ENCODE measurements around the gene LRIT1.

Gene LRIT1

GRCh38 chr10:84254552-84255478 lies 13.5 kb upstream of the LRIT1 start:
- Histone ChIP-seq H3K27ac (ENCODE audit: low read depth, low read length) (no peak overlapping the region), H3K4me3 (ENCODE audit: low read depth in 1 of 2, low read length in 2 of 2) (no peak overlapping the region), H3K4me1 (ENCODE audit: control insufficient read depth in 1 of 2, insufficient read depth in 2 of 2, low read length in 2 of 2) (no peaks in the 10 kb centered on the region), H3K36me3 (ENCODE audit: control insufficient read depth in 1 of 2, insufficient read depth in 2 of 2, low read length in 2 of 2) (no peaks in the 10 kb centered on the region), H3K9ac (ENCODE audit: low read depth in 1 of 2, low read length in 2 of 2) (no peak overlapping the region), H3K9me3 (ENCODE audit: control insufficient read depth in 1 of 2, low read length in 2 of 2) (no peaks in the 10 kb centered on the region), H3K27me3 (ENCODE audit: control insufficient read depth in 1 of 2, insufficient read depth in 2 of 2, low read length in 2 of 2) (no peaks in the 10 kb centered on the region)

GRCh38 chr10:84248794-84249193 lies 7.4 kb upstream of the LRIT1 start:
- Histone ChIP-seq H3K4me3 (ENCODE audit: low read depth in 1 of 2, low read length in 2 of 2) (no peak overlapping the region), H3K9me3 (ENCODE audit: control insufficient read depth in 1 of 2, low read length in 2 of 2) (no peaks in the 10 kb centered on the region), H3K36me3 (ENCODE audit: control insufficient read depth in 1 of 2, insufficient read depth in 2 of 2, low read length in 2 of 2) (no peaks in the 10 kb centered on the region), H3K27me3 (ENCODE audit: control insufficient read depth in 1 of 2, insufficient read depth in 2 of 2, low read length in 2 of 2) (no peaks in the 10 kb centered on the region), H3K9ac (ENCODE audit: low read depth in 1 of 2, low read length in 2 of 2) (no peak overlapping the region), H3K4me1 (ENCODE audit: control insufficient read depth in 1 of 2, insufficient read depth in 2 of 2, low read length in 2 of 2) (no peaks in the 10 kb centered on the region), H3K27ac (ENCODE audit: low read depth, low read length) (no peak overlapping the region)

GRCh38 chr10:84247496-84247895 lies 6.2 kb upstream of the LRIT1 start:
- Histone ChIP-seq H3K9ac (ENCODE audit: low read depth in 1 of 2, low read length in 2 of 2) (no peak overlapping the region), H3K4me3 (ENCODE audit: low read depth in 1 of 2, low read length in 2 of 2) (no peak overlapping the region), H3K4me1 (ENCODE audit: control insufficient read depth in 1 of 2, insufficient read depth in 2 of 2, low read length in 2 of 2) (no peaks in the 10 kb centered on the region), H3K9me3 (ENCODE audit: control insufficient read depth in 1 of 2, low read length in 2 of 2) (no peaks in the 10 kb centered on the region), H3K36me3 (ENCODE audit: control insufficient read depth in 1 of 2, insufficient read depth in 2 of 2, low read length in 2 of 2) (no peaks in the 10 kb centered on the region), H3K27ac (ENCODE audit: low read depth, low read length) (no peak overlapping the region), H3K27me3 (ENCODE audit: control insufficient read depth in 1 of 2, insufficient read depth in 2 of 2, low read length in 2 of 2) (no peaks in the 10 kb centered on the region)

- Histone ChIP-seq H3K4me1 (ENCODE audit: control insufficient read depth in 1 of 2, insufficient read depth in 2 of 2, low read length in 2 of 2) (no peaks in the 10 kb centered on the region), H3K9ac (ENCODE audit: low read depth in 1 of 2, low read length in 2 of 2) (no peak within 1 kb of the TSS), H3K9me3 (ENCODE audit: control insufficient read depth in 1 of 2, low read length in 2 of 2) (no peaks in the 10 kb centered on the region), H3K27ac (ENCODE audit: low read depth, low read length) (no peak within 1 kb of the TSS), H3K36me3 (ENCODE audit: control insufficient read depth in 1 of 2, insufficient read depth in 2 of 2, low read length in 2 of 2) (no peaks in the 10 kb centered on the region), H3K27me3 (ENCODE audit: control insufficient read depth in 1 of 2, insufficient read depth in 2 of 2, low read length in 2 of 2) (no peaks in the 10 kb centered on the region), H3K4me3 (ENCODE audit: low read depth in 1 of 2, low read length in 2 of 2) (peak within 1 kb of the TSS in 1 of 2 donors; percentile 3)
Measured at GRCh38 chr10:84244651-84245270, 3.4 kb upstream of the LRIT1 start, which contains the start of gene RGR. RGR (plus strand) TSS chr10:84245053; CDS start chr10:84245091, 38 bp downstream.

- no peak overlapping the region for H3K27ac ChIP-seq (ENCODE audit: low read depth, low read length)
- no peak overlapping the region for H3K4me3 ChIP-seq (ENCODE audit: low read depth in 1 of 2, low read length in 2 of 2)
Measured at GRCh38 chr10:84243759-84244158, 2.4 kb upstream of the LRIT1 start.

GRCh38 chr10:84238909-84239308 lies 2.4 kb downstream of the LRIT1 start:
- Histone ChIP-seq H3K9ac (ENCODE audit: low read depth in 1 of 2, low read length in 2 of 2) (no peak overlapping the region), H3K9me3 (ENCODE audit: control insufficient read depth in 1 of 2, low read length in 2 of 2) (no peaks in the 10 kb centered on the region), H3K4me1 (ENCODE audit: control insufficient read depth in 1 of 2, insufficient read depth in 2 of 2, low read length in 2 of 2) (no peaks in the 10 kb centered on the region), H3K27me3 (ENCODE audit: control insufficient read depth in 1 of 2, insufficient read depth in 2 of 2, low read length in 2 of 2) (no peaks in the 10 kb centered on the region), H3K36me3 (ENCODE audit: control insufficient read depth in 1 of 2, insufficient read depth in 2 of 2, low read length in 2 of 2) (no peaks in the 10 kb centered on the region), H3K27ac (ENCODE audit: low read depth, low read length) (no peak overlapping the region), H3K4me3 (ENCODE audit: low read depth in 1 of 2, low read length in 2 of 2) (no peak overlapping the region)

More at GRCh38 chr10:84243759-84244158, 2.4 kb upstream of the LRIT1 start:
- Histone ChIP-seq H3K9ac (ENCODE audit: low read depth in 1 of 2, low read length in 2 of 2) (no peak overlapping the region), H3K4me1 (ENCODE audit: control insufficient read depth in 1 of 2, insufficient read depth in 2 of 2, low read length in 2 of 2) (no peaks in the 10 kb centered on the region), H3K36me3 (ENCODE audit: control insufficient read depth in 1 of 2, insufficient read depth in 2 of 2, low read length in 2 of 2) (no peaks in the 10 kb centered on the region), H3K27me3 (ENCODE audit: control insufficient read depth in 1 of 2, insufficient read depth in 2 of 2, low read length in 2 of 2) (no peaks in the 10 kb centered on the region), H3K9me3 (ENCODE audit: control insufficient read depth in 1 of 2, low read length in 2 of 2) (no peaks in the 10 kb centered on the region)

- no peak overlapping the region for H3K4me3 ChIP-seq (ENCODE audit: low read depth in 1 of 2, low read length in 2 of 2)
Measured at GRCh38 chr10:84237199-84238051, 3.9 kb downstream of the LRIT1 start.

GRCh38 chr10:84236807-84237198 lies 4.5 kb downstream of the LRIT1 start:
- H3K9me3 ChIP-seq (ENCODE audit: control insufficient read depth in 1 of 2, low read length in 2 of 2), result no peaks in the 10 kb centered on the region
- no peaks in the 10 kb centered on the region for H3K4me1 ChIP-seq (ENCODE audit: control insufficient read depth in 1 of 2, insufficient read depth in 2 of 2, low read length in 2 of 2)
- H3K27me3 ChIP-seq (ENCODE audit: control insufficient read depth in 1 of 2, insufficient read depth in 2 of 2, low read length in 2 of 2), result no peaks in the 10 kb centered on the region
- no peaks in the 10 kb centered on the region for H3K36me3 ChIP-seq (ENCODE audit: control insufficient read depth in 1 of 2, insufficient read depth in 2 of 2, low read length in 2 of 2)
- H3K4me3 ChIP-seq (ENCODE audit: low read depth in 1 of 2, low read length in 2 of 2), result no peak overlapping the region
- no peak overlapping the region for H3K9ac ChIP-seq (ENCODE audit: low read depth in 1 of 2, low read length in 2 of 2)
- no peak overlapping the region for H3K27ac ChIP-seq (ENCODE audit: low read depth, low read length)

More at GRCh38 chr10:84237199-84238051, 3.9 kb downstream of the LRIT1 start:
- no peak overlapping the region for H3K27ac ChIP-seq (ENCODE audit: low read depth, low read length)
- H3K9me3 ChIP-seq (ENCODE audit: control insufficient read depth in 1 of 2, low read length in 2 of 2), result no peaks in the 10 kb centered on the region
- H3K36me3 ChIP-seq (ENCODE audit: control insufficient read depth in 1 of 2, insufficient read depth in 2 of 2, low read length in 2 of 2), result no peaks in the 10 kb centered on the region
- H3K9ac ChIP-seq (ENCODE audit: low read depth in 1 of 2, low read length in 2 of 2), result no peak overlapping the region
- H3K4me1 ChIP-seq (ENCODE audit: control insufficient read depth in 1 of 2, insufficient read depth in 2 of 2, low read length in 2 of 2), result no peaks in the 10 kb centered on the region
- H3K27me3 ChIP-seq (ENCODE audit: control insufficient read depth in 1 of 2, insufficient read depth in 2 of 2, low read length in 2 of 2), result no peaks in the 10 kb centered on the region

- no peaks in the 10 kb centered on the region for H3K27me3 ChIP-seq (ENCODE audit: control insufficient read depth in 1 of 2, insufficient read depth in 2 of 2, low read length in 2 of 2)
- no peaks in the 10 kb centered on the region for H3K36me3 ChIP-seq (ENCODE audit: control insufficient read depth in 1 of 2, insufficient read depth in 2 of 2, low read length in 2 of 2)
- H3K27ac ChIP-seq (ENCODE audit: low read depth, low read length), result no peak overlapping the region
- H3K4me3 ChIP-seq (ENCODE audit: low read depth in 1 of 2, low read length in 2 of 2), result no peak overlapping the region
- H3K9me3 ChIP-seq (ENCODE audit: control insufficient read depth in 1 of 2, low read length in 2 of 2), result no peaks in the 10 kb centered on the region
- H3K4me1 ChIP-seq (ENCODE audit: control insufficient read depth in 1 of 2, insufficient read depth in 2 of 2, low read length in 2 of 2), result no peaks in the 10 kb centered on the region
- H3K9ac ChIP-seq (ENCODE audit: low read depth in 1 of 2, low read length in 2 of 2), result no peak overlapping the region
Measured at GRCh38 chr10:84235096-84235495, 6.2 kb downstream of the LRIT1 start.

All from duodenal mucosa (tissue), 2 donors.